HepG2 (cell line): Measurements from ENCODE around the gene BCKDHB. TPM values are rescaled to one million over a fixed set of nuclear protein-coding genes. Genes with fewer than 3 reads are reported as not detected.
A peak's percentile ranks its signal among the peaks of the same experiment; 100 is the strongest.

Experiments
- ATAC-seq: fragments of 200-7000 bp; cut with Tn5 transposase; 3 replicates; pipeline ENCODE4 v1.9.1; 2020; ENCODE audit warnings: mild to moderate bottlenecking, moderate library complexity
- BruUV-seq: library from RNA; stranded (reverse); fragments of 400-500 nt; replicated peaks from 2 replicates; lab custom pipeline; 2021; lab: Mats Ljungman, UMichigan
- CTCF ChIA-PET: fragments of 300-600 bp; formaldehyde crosslinking; extraction: SDS; loops from one replicate; lab custom pipeline; 2021; ENCODE audit warnings: low total read pairs, inconsistent platforms, low intra/inter-chr PET ratio; lab: Yijun Ruan, JAX
- POLR2A ChIA-PET: fragments of 350-600 bp; sonication (Branson Sonifier 250); formaldehyde crosslinking; loops from one replicate; lab custom pipeline; 2020; ENCODE audit warnings: antibody characterized with exemption, inconsistent platforms; lab: Yijun Ruan, JAX
- DNase-seq: peaks from one replicate; pipeline ENCODE4 v3.0.0-alpha.2; 2015; ENCODE audit warnings: low spot score
- FAIRE-seq: peaks from 3 replicates; lab custom pipeline; 2011; peaks lifted over from hg19 to GRCh38; lab: Jason Lieb, UNC
- H2AFZ ChIP-seq: one replicate; pipeline ENCODE4 v1.6.1; 2011; ENCODE audit warnings: low read length, inconsistent platforms
- H3K27ac ChIP-seq: fragments of 300-600 bp; 3 replicates; pipeline ENCODE4 v1.8.0; 2011; ENCODE audit warnings: mixed run types, mild to moderate bottlenecking, mixed read lengths, low read length, inconsistent platforms; ENCODE audit not compliant: insufficient read depth; ENCODE audit errors: extremely low read length
- H3K27me3 ChIP-seq, 2 experiments: fragments of 200-600 bp in 1 of 2; 2 replicates in 1 of 2; 3 replicates in 1 of 2; pipeline versions ENCODE4 v1.6.0 to v1.8.0; 2011; ENCODE audit warnings: low read length in 2 of 2, mild to moderate bottlenecking in 2 of 2, moderate library complexity in 2 of 2, inconsistent platforms in 1 of 2; ENCODE audit not compliant: insufficient read depth in 2 of 2, control insufficient read depth in 1 of 2
- H3K36me3 ChIP-seq, 2 experiments: fragments of 200-600 bp in 1 of 2; replicated peaks in 1 of 2; 2 replicates in 1 of 2; 3 replicates in 1 of 2; pipeline versions ENCODE4 v1.5.1 to v1.8.0; 2011; ENCODE audit warnings: low read length in 2 of 2, inconsistent platforms in 1 of 2; ENCODE audit not compliant: insufficient read depth in 2 of 2, control insufficient read depth in 1 of 2
- H3K4me1 ChIP-seq: 2 replicates; pipeline ENCODE4 v1.5.1; 2012; ENCODE audit warnings: low read length, inconsistent platforms; ENCODE audit not compliant: insufficient read depth
- H3K4me2 ChIP-seq: 2 replicates; pipeline ENCODE4 v1.6.0; 2011; ENCODE audit warnings: low read depth, low read length, inconsistent platforms
- H3K4me3 ChIP-seq, 3 experiments: fragments of 200-600 bp in 1 of 3; sonication (generic), shearing (Covaris generic) in 1 of 3; replicated peaks in 1 of 3; 2 replicates each; pipeline ENCODE4 v1.5.1; 2011 to 2016; ENCODE audit warnings: low read length in 3 of 3, inconsistent platforms in 2 of 3, low read depth in 2 of 3, mild to moderate bottlenecking in 2 of 3, control low read depth in 1 of 3, mixed read lengths in 1 of 3; ENCODE audit not compliant: insufficient read depth in 1 of 3
- H3K79me2 ChIP-seq: one replicate; pipeline ENCODE4 v1.6.1; 2011; ENCODE audit warnings: low read length, inconsistent platforms; ENCODE audit not compliant: insufficient read depth
- H3K9ac ChIP-seq: 2 replicates; pipeline ENCODE4 v1.6.0; 2011; ENCODE audit warnings: mild to moderate bottlenecking, low read depth, low read length, inconsistent platforms; ENCODE audit not compliant: insufficient read depth
- H3K9me3 ChIP-seq: 2 replicates; pipeline ENCODE4 v1.5.1; 2012; ENCODE audit warnings: mild to moderate bottlenecking, low read length
- H4K20me1 ChIP-seq: 2 replicates; pipeline ENCODE4 v1.6.0; 2011; ENCODE audit warnings: inconsistent platforms, mild to moderate bottlenecking, low read length, moderate library complexity; ENCODE audit not compliant: insufficient read depth
- CEBPB ChIP-seq: IDR thresholded peaks from 2 replicates; pipeline ENCODE4 v1.6.1; 2011; ENCODE audit warnings: low read depth, low read length, improper control_type of control experiment, borderline replicate concordance
- CENPX ChIP-seq: sonication (generic); formaldehyde crosslinking; IDR thresholded peaks from 2 replicates; pipeline ENCODE4 v1.9.0; 2021; ENCODE audit warnings: mild to moderate bottlenecking, missing genetic modification reagents, moderate library complexity
- KLF15 ChIP-seq: sonication (generic); formaldehyde crosslinking; IDR thresholded peaks from 2 replicates; pipeline ENCODE4 v1.8.1; 2023; ENCODE audit warnings: borderline replicate concordance, mild to moderate bottlenecking, inconsistent platforms, missing genetic modification reagents, mixed read lengths
- MED1 ChIP-seq: sonication (generic); formaldehyde crosslinking; IDR thresholded peaks from 2 replicates; pipeline ENCODE4 v1.4.0; 2020; ENCODE audit warnings: missing genetic modification reagents
- SOX5 ChIP-seq: IDR thresholded peaks from 2 replicates; pipeline ENCODE4 v1.6.1; 2016; ENCODE audit warnings: borderline replicate concordance
- ZBTB7B ChIP-seq: sonication (generic); formaldehyde crosslinking; IDR thresholded peaks from 2 replicates; pipeline ENCODE4 v1.4.0; 2020; ENCODE audit warnings: missing genetic modification reagents
- ZNF75D ChIP-seq: sonication (generic); formaldehyde crosslinking; IDR thresholded peaks from 2 replicates; pipeline ENCODE4 v1.8.1; 2023; ENCODE audit warnings: missing genetic modification reagents, mild to moderate bottlenecking, borderline replicate concordance
- ZSCAN31 ChIP-seq: sonication (generic); formaldehyde crosslinking; IDR thresholded peaks from 2 replicates; pipeline ENCODE4 v1.5.0; 2020; ENCODE audit warnings: low read depth, mild to moderate bottlenecking, missing genetic modification reagents
- WGBS: methylation state at CpG from one replicate; pipeline ENCODE4 v1.1.6; 2017; ENCODE audit warnings: low lambda C conversion rate; 5-methylcytosine and 5-hydroxymethylcytosine counted together
- in situ Hi-C: cut with HindIII; loops from 2 replicates; pipeline ENCODE4 v1.10.0; 2017; ENCODE audit warnings: low pct_unique_long_range_greater_than_20kb; ENCODE audit not compliant: extremely low pct_ligation_motif_present
- intact Hi-C: fragments of 100-400 bp; cut with micrococcal nuclease; formaldehyde crosslinking; loops from one replicate; pipeline ENCODE4 v1.10.0; 2022; ENCODE audit not compliant: unreplicated experiment
- polyA plus RNA-seq, 8 experiments: library from polyadenylated mRNA; depleted of rRNA in 3 of 8; stranded (reverse) in 7 of 8; unstranded in 1 of 8; fragments of >200 nt; fragmentation: Illumina TruSeq in 4 of 8; extraction: Trizol in 4 of 8; gene quantifications; 2 replicates each; pipeline versions ENCODE4 v1.2.1 to v1.2.3, GENCODE V29; 2011 to 2016; ENCODE audit warnings: low read depth in 4 of 8, missing spikeins in 1 of 8, mixed read lengths in 1 of 8; ENCODE audit not compliant: insufficient read depth in 1 of 8
- total RNA-seq, 5 experiments: library from RNA; depleted of rRNA; stranded (reverse); fragments of >200 nt; fragmentation: Illumina TruSeq; extraction: Trizol; gene quantifications; 2 replicates each; pipeline ENCODE4 v1.2.3, GENCODE V29; 2016; ENCODE audit warnings: low read depth in 1 of 5

Gene BCKDHB
- total and polyA plus RNA-seq, 2 of the 13 experiments (the other 11 are each of a cell fraction or from before 2014, with no cell fraction given) = 10.8 to 13.6 TPM

GRCh38 chr6:80356000-80356399 is 249.5 kb downstream of the BCKDHB start:
- POLR2A ChIA-PET = no interaction called here
- Histone ChIP-seq H2AFZ (no peak overlapping the region), H3K27ac (no peak overlapping the region), H3K4me1 (no peaks in the 10 kb centered on the region), H3K9ac (no peak overlapping the region), H3K4me2 (no peak overlapping the region), H3K27me3 (no peaks in the 10 kb centered on the region), H3K4me3 (no peak overlapping the region), H4K20me1 (no peaks in the 10 kb centered on the region), H3K36me3 (no peaks in the 10 kb centered on the region), H3K9me3 (no peaks in the 10 kb centered on the region), H3K79me2 (no peaks in the 10 kb centered on the region)
- no peak for TF ChIP-seq ZSCAN31 (CRISPR knock-in tag)
- in situ Hi-C loops = no loop called here
- FAIRE-seq (no peak), DNase-seq (no peak), ATAC-seq (no peak)
- CTCF ChIA-PET = no interaction called here
- 85% methylated on average over 1 of the region's 1 CpG for WGBS
- BruUV-seq = no TSS peak
- intact Hi-C loops = no loop called here

GRCh38 chr6:80356545-80356944 is 250.1 kb downstream of the BCKDHB start:
- no peak overlapping the region for H3K27ac ChIP-seq
- no peak overlapping the region for H2AFZ ChIP-seq
- in situ Hi-C loops (no loop called here), intact Hi-C loops (no loop called here)
- DNase-seq = no peak
- H3K27me3 ChIP-seq = no peaks in the 10 kb centered on the region
- ChIA-PET CTCF (no interaction called here), POLR2A (no interaction called here)
- no TSS peak for BruUV-seq
- WGBS = 89% methylated on average over 2 of the region's 2 CpGs
- no peak overlapping the region for H3K4me2 ChIP-seq
- no peak for TF ChIP-seq MED1 (CRISPR knock-in tag)
- no peak for TF ChIP-seq ZNF75D (CRISPR knock-in tag)
- 0 out of 2 replicates have a peak, but pooled peaks have one; percentile 17 for TF ChIP-seq CEBPB
- no peak for TF ChIP-seq KLF15 (CRISPR knock-in tag)
- no peak for TF ChIP-seq ZBTB7B
- TF ChIP-seq CENPX (CRISPR knock-in tag) = no peak
- no peak for TF ChIP-seq SOX5 (CRISPR knock-in tag)
- no peak overlapping the region for H3K4me3 ChIP-seq
- no peaks in the 10 kb centered on the region for H3K4me1 ChIP-seq
- no peaks in the 10 kb centered on the region for H3K79me2 ChIP-seq
- H3K9ac ChIP-seq = no peak overlapping the region
- no peaks in the 10 kb centered on the region for H4K20me1 ChIP-seq
- FAIRE-seq = no peak
- H3K9me3 ChIP-seq = no peaks in the 10 kb centered on the region
- no peaks in the 10 kb centered on the region for H3K36me3 ChIP-seq
- no peak for ATAC-seq
